Epithelial cell of esophagus (primary cell): ENCODE data around the gene BANF1.

ENCODE experiments used
- DNase-seq: peaks from one replicate; pipeline ENCODE4 v3.0.0; 2010; ENCODE audit warnings: low read depth
- H3K4me3 ChIP-seq: 2 replicates; pipeline ENCODE4 v1.5.1; 2011; ENCODE audit warnings: mild to moderate bottlenecking, low read length, control low read depth
- CTCF ChIP-seq: IDR thresholded peaks from 2 replicates; pipeline ENCODE4 v1.5.1; 2011; ENCODE audit warnings: low read depth, mild to moderate bottlenecking, low read length, control low read depth, inconsistent platforms; ENCODE audit not compliant: insufficient read depth; ENCODE audit errors: missing control alignments

Gene BANF1

GRCh38 chr11:65979261-65979759 is 23.0 kb upstream of the BANF1 start:
- no peak overlapping the region for H3K4me3 ChIP-seq
- TF ChIP-seq CTCF, result no peak
- DNase-seq, result no peak

- H3K4me3 ChIP-seq, result no peak overlapping the region
- no peak for TF ChIP-seq CTCF
- DNase-seq, result no peak
These were observed 21.1 kb upstream of the BANF1 start for GRCh38 chr11:65981101-65981740.

- no peak overlapping the region for H3K4me3 ChIP-seq
- DNase-seq, result no peak
- no peak for TF ChIP-seq CTCF
These were observed 20.1 kb upstream of the BANF1 start for GRCh38 chr11:65981972-65982823.

GRCh38 chr11:65982824-65983588 is 19.3 kb upstream of the BANF1 start:
- TF ChIP-seq CTCF, result no peak
- no peak overlapping the region for H3K4me3 ChIP-seq
- no peak for DNase-seq

- H3K4me3 ChIP-seq, result no peak overlapping the region
- TF ChIP-seq CTCF, result no peak
- DNase-seq, result no peak
These were observed 18.7 kb upstream of the BANF1 start for GRCh38 chr11:65983589-65983987.

GRCh38 chr11:65987336-65987735 is 15.0 kb upstream of the BANF1 start:
- no peak for DNase-seq
- no peak for TF ChIP-seq CTCF
- H3K4me3 ChIP-seq, result no peak overlapping the region
